Measurements from ENCODE around the gene CCDC57. TPM values are rescaled to one million over a fixed set of nuclear protein-coding genes. Genes with fewer than 3 reads are reported as not detected.

CCDC57 gene
- total and polyA plus RNA-seq, 2 of the 8 experiments (the other 6 are each of a cell fraction or from before 2014, with no cell fraction given) = 8.4 to 12.9 TPM

GRCh38 chr17:82076785-82077591 is 135.7 kb downstream of the CCDC57 start:
- FAIRE-seq = no peak
- no peak overlapping the region for H3K27ac ChIP-seq (ENCODE audit: low read depth, low read length)
- no peak overlapping the region for H2BK120ac ChIP-seq (replicated peaks; ENCODE audit: low read depth, low read length)
- TF ChIP-seq CBX5 (IDR thresholded peaks at IDR 0.05; ENCODE audit: low read depth, low read length) = no peak
- TF ChIP-seq BACH1 (IDR thresholded peaks at IDR 0.05; ENCODE audit: low read length) = no peak
- TF ChIP-seq, protein P1, sequence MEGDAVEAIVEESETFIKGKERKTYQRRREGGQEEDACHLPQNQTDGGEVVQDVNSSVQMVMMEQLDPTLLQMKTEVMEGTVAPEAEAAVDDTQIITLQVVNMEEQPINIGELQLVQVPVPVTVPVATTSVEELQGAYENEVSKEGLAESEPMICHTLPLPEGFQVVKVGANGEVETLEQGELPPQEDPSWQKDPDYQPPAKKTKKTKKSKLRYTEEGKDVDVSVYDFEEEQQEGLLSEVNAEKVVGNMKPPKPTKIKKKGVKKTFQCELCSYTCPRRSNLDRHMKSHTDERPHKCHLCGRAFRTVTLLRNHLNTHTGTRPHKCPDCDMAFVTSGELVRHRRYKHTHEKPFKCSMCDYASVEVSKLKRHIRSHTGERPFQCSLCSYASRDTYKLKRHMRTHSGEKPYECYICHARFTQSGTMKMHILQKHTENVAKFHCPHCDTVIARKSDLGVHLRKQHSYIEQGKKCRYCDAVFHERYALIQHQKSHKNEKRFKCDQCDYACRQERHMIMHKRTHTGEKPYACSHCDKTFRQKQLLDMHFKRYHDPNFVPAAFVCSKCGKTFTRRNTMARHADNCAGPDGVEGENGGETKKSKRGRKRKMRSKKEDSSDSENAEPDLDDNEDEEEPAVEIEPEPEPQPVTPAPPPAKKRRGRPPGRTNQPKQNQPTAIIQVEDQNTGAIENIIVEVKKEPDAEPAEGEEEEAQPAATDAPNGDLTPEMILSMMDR (IDR thresholded peaks at IDR 0.05; ENCODE audit: control extremely low read depth in 1 of 3, insufficient read depth in 1 of 3, low read depth in 1 of 3, low read length in 3 of 3) = peak in 1 of 3 experiments; percentile 8; a peak in 1 of 4 replicates
- POLR2A ChIA-PET (ENCODE audit: partially characterized antibody) = interaction anchor here (1.1 to 12.5 kb wide), 15 partner anchors 11 to 211 kb away, joined by 3 to 105 read pairs (median 7); partner anchors contain the start of genes DUS1L, FASN, GPS1 and RAC3
- H3K4me3 ChIP-seq (ENCODE audit: extremely low read depth in 1 of 4, insufficient read depth in 2 of 4, low read depth in 3 of 4, low read length in 4 of 4) = no peak overlapping the region
- no peaks in the 10 kb centered on the region for H3K79me2 ChIP-seq (ENCODE audit: control insufficient read depth in 1 of 2, insufficient read depth in 2 of 2, low read length in 2 of 2)
- H3K36me3 ChIP-seq (ENCODE audit: control insufficient read depth in 2 of 4, insufficient read depth in 4 of 4, low read length in 3 of 4) = peaks cover 21 to 43% (median 30%) of the 10 kb centered on the region in 4 experiments
- DNase-seq (ENCODE audit: low read depth in 1 of 2, low spot score in 2 of 2) = no peak
- H3K56ac ChIP-seq (replicated peaks; ENCODE audit: insufficient read length, low read depth, low read length) = no peak overlapping the region
- no peak overlapping the region for H2BK5ac ChIP-seq (ENCODE audit: low read depth, low read length)
- H2AFZ ChIP-seq (ENCODE audit: low read length) = no peak overlapping the region
- no peaks in the 10 kb centered on the region for H3K9me3 ChIP-seq (ENCODE audit: insufficient read depth in 2 of 2, low read depth in 1 of 2, low read length in 1 of 2)
- peaks cover 17 to 26% of the 10 kb centered on the region in 2 experiments for H4K20me1 ChIP-seq (replicated peaks in 1 of 2; ENCODE audit: control insufficient read depth in 1 of 2, insufficient read depth in 2 of 2, low read length in 2 of 2)
- no peaks in the 10 kb centered on the region; a peak in 1 of 7 replicates for H3K27me3 ChIP-seq (replicated peaks in 1 of 4; ENCODE audit: control insufficient read depth in 3 of 4, extremely low read depth in 1 of 4, insufficient read depth in 3 of 4, low read length in 3 of 4)
- H4K5ac ChIP-seq (ENCODE audit: insufficient read length, low read depth, low read length) = no peak overlapping the region
- H2BK15ac ChIP-seq (ENCODE audit: low read length) = no peak overlapping the region
- no peak overlapping the region for H3K14ac ChIP-seq (ENCODE audit: insufficient read length)
- no peak overlapping the region for H2BK12ac ChIP-seq (ENCODE audit: low read depth, low read length)
- peaks cover 5% of the 10 kb centered on the region for H3K79me1 ChIP-seq (ENCODE audit: low read depth, low read length)
- no peaks in the 10 kb centered on the region for H3K23me2 ChIP-seq (ENCODE audit: low read depth, low read length)
- WGBS, 2 experiments (ENCODE audit: extremely low coverage in 1 of 2, insufficient coverage in 1 of 2, insufficient read length in 1 of 2, insufficient replicate concordance in 2 of 2, low coverage in 1 of 2, low lambda C conversion rate in 2 of 2, missing lambda C conversion rate in 1 of 2) = 87% methylated on average over 16 of the region's 21 CpGs; no CpG with 5 or more reads in 1 of the 2 experiments
- no peak overlapping the region for H3K4ac ChIP-seq (replicated peaks; ENCODE audit: insufficient read length, low read depth, low read length)
- H4K8ac ChIP-seq (ENCODE audit: extremely low read depth, insufficient read depth, low read length) = no peak overlapping the region
- H3K9ac ChIP-seq (replicated peaks in 1 of 4; ENCODE audit: extremely low read depth in 1 of 4, low read depth in 3 of 4, low read length in 3 of 4) = no peak overlapping the region
- H2BK20ac ChIP-seq (ENCODE audit: low read length) = no peak overlapping the region
- H4K91ac ChIP-seq (replicated peaks; ENCODE audit: insufficient read length, low read length) = no peak overlapping the region
- no peak overlapping the region for H3K4me2 ChIP-seq (ENCODE audit: insufficient read depth in 1 of 2, low read depth in 2 of 2, low read length in 2 of 2)
- H3K23ac ChIP-seq (ENCODE audit: insufficient read length) = no peak overlapping the region
- no peak overlapping the region for H2AK5ac ChIP-seq (ENCODE audit: low read depth, low read length)
- H3K18ac ChIP-seq (ENCODE audit: extremely low read depth, low read length) = no peak overlapping the region
- no peaks in the 10 kb centered on the region for H3K4me1 ChIP-seq (replicated peaks in 1 of 4; ENCODE audit: control insufficient read depth in 3 of 4, insufficient read depth in 4 of 4, low read length in 3 of 4)
- CTCF ChIA-PET (ENCODE audit: partially characterized antibody) = interaction anchor here (0.8 to 2.7 kb wide), 11 partner anchors 11 to 207 kb away, joined by 3 to 16 read pairs (median 3); partner anchors contain the start of gene FASN
